ENCODE results near the gene ZNF221. TPM values are rescaled to one million over a fixed set of nuclear protein-coding genes. Genes with fewer than 3 reads are reported as not detected.

ZNF221 gene
- total RNA-seq, 1 experiment from 2014 or later: 2.5 TPM

DNA sequence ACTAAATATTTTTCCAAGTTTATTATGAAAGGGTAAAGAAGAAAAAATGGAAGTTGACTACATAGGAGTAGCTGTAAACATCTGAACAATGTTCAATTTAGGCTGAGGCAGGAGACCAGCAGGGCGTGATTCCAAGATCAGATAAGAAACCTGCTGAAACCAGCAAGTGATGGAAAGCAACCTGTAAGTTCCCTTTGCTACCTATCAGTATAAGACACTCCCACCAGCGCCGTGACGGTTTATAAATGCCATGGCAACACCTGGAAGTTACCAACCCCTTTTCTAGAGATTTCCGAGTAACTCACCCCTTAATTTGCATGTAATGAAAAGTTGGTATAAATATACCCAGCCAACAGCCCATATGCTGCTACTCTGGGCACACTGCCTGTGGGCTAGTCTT lies 14.8 kb upstream of the ZNF221 start:
- no peak overlapping the region for H3K9ac ChIP-seq (ENCODE audit: low read length)
- TF ChIP-seq, protein P1, sequence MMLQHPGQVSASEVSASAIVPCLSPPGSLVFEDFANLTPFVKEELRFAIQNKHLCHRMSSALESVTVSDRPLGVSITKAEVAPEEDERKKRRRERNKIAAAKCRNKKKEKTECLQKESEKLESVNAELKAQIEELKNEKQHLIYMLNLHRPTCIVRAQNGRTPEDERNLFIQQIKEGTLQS (IDR thresholded peaks at IDR 0.05): no peak
- TF ChIP-seq RAD21 (IDR thresholded peaks at IDR 0.05; ENCODE audit: low read depth): no peak
- no peak for TF ChIP-seq TCF7L2 (IDR thresholded peaks at IDR 0.05; ENCODE audit: borderline replicate concordance, extremely low read depth, insufficient read depth, insufficient read length)
- no peak for TF ChIP-seq ZFX (IDR thresholded peaks at IDR 0.05)
- TF ChIP-seq ELF1 (IDR thresholded peaks at IDR 0.05; ENCODE audit: borderline replicate concordance, low read depth): no peak
- no peak for TF ChIP-seq POLR2A (IDR thresholded peaks at IDR 0.05; ENCODE audit: borderline replicate concordance, extremely low read depth, insufficient read depth, insufficient read length)
- TF ChIP-seq FOSL1 (IDR thresholded peaks at IDR 0.05; ENCODE audit: low read depth): no peak
- TF ChIP-seq EZH2 (IDR thresholded peaks at IDR 0.05): no peak
- TF ChIP-seq SRF (IDR thresholded peaks at IDR 0.05; ENCODE audit: low read depth): no peak
- no peak for TF ChIP-seq POLR2AphosphoS5 (IDR thresholded peaks at IDR 0.05; ENCODE audit: low read depth, low read length)
- no peak for TF ChIP-seq CEBPB (IDR thresholded peaks at IDR 0.05; ENCODE audit: low read depth)
- TF ChIP-seq SIN3A (IDR thresholded peaks at IDR 0.05; ENCODE audit: low read depth): no peak
- TF ChIP-seq SP1 (IDR thresholded peaks at IDR 0.05; ENCODE audit: low read depth): no peak
- no peak for TF ChIP-seq ZNF274 (IDR thresholded peaks at IDR 0.05; ENCODE audit: low read depth, low read length)
- TF ChIP-seq, protein P2, sequence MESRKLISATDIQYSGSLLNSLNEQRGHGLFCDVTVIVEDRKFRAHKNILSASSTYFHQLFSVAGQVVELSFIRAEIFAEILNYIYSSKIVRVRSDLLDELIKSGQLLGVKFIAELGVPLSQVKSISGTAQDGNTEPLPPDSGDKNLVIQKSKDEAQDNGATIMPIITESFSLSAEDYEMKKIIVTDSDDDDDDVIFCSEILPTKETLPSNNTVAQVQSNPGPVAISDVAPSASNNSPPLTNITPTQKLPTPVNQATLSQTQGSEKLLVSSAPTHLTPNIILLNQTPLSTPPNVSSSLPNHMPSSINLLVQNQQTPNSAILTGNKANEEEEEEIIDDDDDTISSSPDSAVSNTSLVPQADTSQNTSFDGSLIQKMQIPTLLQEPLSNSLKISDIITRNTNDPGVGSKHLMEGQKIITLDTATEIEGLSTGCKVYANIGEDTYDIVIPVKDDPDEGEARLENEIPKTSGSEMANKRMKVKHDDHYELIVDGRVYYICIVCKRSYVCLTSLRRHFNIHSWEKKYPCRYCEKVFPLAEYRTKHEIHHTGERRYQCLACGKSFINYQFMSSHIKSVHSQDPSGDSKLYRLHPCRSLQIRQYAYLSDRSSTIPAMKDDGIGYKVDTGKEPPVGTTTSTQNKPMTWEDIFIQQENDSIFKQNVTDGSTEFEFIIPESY (IDR thresholded peaks at IDR 0.05; ENCODE audit: extremely low read depth, insufficient replicate concordance, low read length): no peak
- no peak overlapping the region for H3K4me3 ChIP-seq (replicated peaks in 1 of 2; ENCODE audit: low read depth in 1 of 2, low read length in 2 of 2)
- RAD21 ChIA-PET (ENCODE audit: low non-redundant PET in 1 of 2, low total read pairs in 2 of 2, uncharacterized antibody in 2 of 2, unreplicated experiment in 2 of 2): no interaction called here
- H3K4me2 ChIP-seq (ENCODE audit: low read length): no peak overlapping the region
- H3K36me3 ChIP-seq (ENCODE audit: control insufficient read depth in 1 of 2, insufficient read depth in 2 of 2, low read length in 2 of 2): peaks cover 5 to 12% of the 10 kb centered on the region in 2 experiments; a peak in 3 of 4 replicates
- H4K20me1 ChIP-seq (ENCODE audit: insufficient read depth): no peaks in the 10 kb centered on the region
- ATAC-seq (no peak), DNase-seq (ENCODE audit: low read depth, low spot score) (no peak)
- no peak overlapping the region for H3K27ac ChIP-seq (ENCODE audit: low read depth, low read length)
- no peak overlapping the region for H2AFZ ChIP-seq (ENCODE audit: low read depth, low read length, poor library complexity, severe bottlenecking)
- peaks cover 3% of the 10 kb centered on the region; the same call in 1 of the 2 replicates for H3K79me2 ChIP-seq (ENCODE audit: insufficient read depth, low read length)
- H3K27me3 ChIP-seq (ENCODE audit: insufficient read depth, low read length): no peaks in the 10 kb centered on the region
- CTCF ChIA-PET: no interaction called here
- BruUV-seq (replicated peaks): no TSS peak
- intact Hi-C loops (cut with micrococcal nuclease): no loop called here
- POLR2A ChIA-PET: interaction anchor here (1.3 kb wide), 1 partner anchor 12 kb away, joined by 3 read pairs; no protein-coding TSS in a partner anchor
- no peaks in the 10 kb centered on the region for H3K9me2 ChIP-seq (ENCODE audit: insufficient read depth)
- H3K9me3 ChIP-seq (ENCODE audit: control insufficient read depth in 1 of 2, insufficient read depth in 1 of 2, low read depth in 1 of 2, low read length in 2 of 2): no peaks in the 10 kb centered on the region
- peaks cover 5 to 14% of the 10 kb centered on the region in 2 experiments for H3K4me1 ChIP-seq (ENCODE audit: control insufficient read depth in 1 of 2, insufficient read depth in 2 of 2, low read length in 2 of 2)
